Adrenal gland (tissue), 5 donors: ENCODE measurements around the gene CAMTA1.

Experiments used
- CTCF ChIP-seq, 6 experiments: fragments of 450-650 bp in 4 of 6; fragments of 200-600 bp in 2 of 6; sonication (generic) in 1 of 6; IDR thresholded peaks; 1 replicate in 5 of 6; 2 replicates in 1 of 6; pipeline versions ENCODE4 v1.5.1 to v1.8.0; 2016 to 2021; ENCODE audit warnings: antibody characterized with exemption in 6 of 6, mild to moderate bottlenecking in 2 of 6, moderate library complexity in 1 of 6
- POLR2A ChIP-seq, 2 donors: fragments of 450-650 bp; IDR thresholded peaks; one replicate each; pipeline ENCODE4 v1.6.1; 2017; ENCODE audit warnings: antibody characterized with exemption in 2 of 2, mild to moderate bottlenecking in 2 of 2, moderate library complexity in 1 of 2
- donor health status: DM: no; HTN: no; CAD: no.

GRCh38 chr1:7232441-7233236, 447.4 kb downstream of the CAMTA1 start:
- no peak for TF ChIP-seq CTCF (IDR thresholded peaks at IDR 0.05)
- no peak for TF ChIP-seq POLR2A (IDR thresholded peaks at IDR 0.05)
